ENCODE data around the gene LYZL6.

The LYZL6 gene, protein sequence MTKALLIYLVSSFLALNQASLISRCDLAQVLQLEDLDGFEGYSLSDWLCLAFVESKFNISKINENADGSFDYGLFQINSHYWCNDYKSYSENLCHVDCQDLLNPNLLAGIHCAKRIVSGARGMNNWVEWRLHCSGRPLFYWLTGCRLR

GRCh38 chr17:35943537-35943936 lies at the start of gene LYZL6:
LYZL6 (minus strand) TSS chr17:35943713; CDS start chr17:35939356, 4,357 bp downstream.
- DNase-seq (ENCODE audit: low read depth): no peak
- no peak for TF ChIP-seq POLR2A (IDR thresholded peaks at IDR 0.05; ENCODE audit: extremely low read depth, insufficient read length)
- TF ChIP-seq CTCF (IDR thresholded peaks at IDR 0.05; ENCODE audit: low read depth, low read length): no peak
- TF ChIP-seq MYC (IDR thresholded peaks at IDR 0.05; ENCODE audit: low read depth, low read length): no peak
- TF ChIP-seq MAX (IDR thresholded peaks at IDR 0.05; ENCODE audit: low read depth, low read length): no peak
- no peak within 1 kb of the TSS for H3K4me3 ChIP-seq (ENCODE audit: low read depth, low read length)

DNA sequence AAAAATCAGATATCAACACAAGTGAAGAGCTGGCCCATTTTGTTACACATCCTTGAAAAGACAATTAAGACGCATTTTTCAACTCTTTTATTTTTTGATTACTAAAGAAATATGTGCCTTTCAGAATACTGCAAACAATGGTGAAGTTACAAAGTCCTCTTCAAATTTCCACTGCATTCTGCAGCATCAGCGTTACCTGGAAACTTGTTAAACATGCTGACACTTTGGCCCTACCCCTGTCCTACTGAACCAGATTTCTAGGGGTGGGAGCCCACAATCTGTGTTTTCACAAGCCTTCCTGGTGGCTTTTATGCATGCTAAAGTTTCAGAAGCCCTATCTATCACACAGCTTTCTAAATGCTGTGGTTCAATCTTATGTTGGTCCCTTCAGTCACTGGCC lies 47.6 kb upstream of the LYZL6 start:
- TF ChIP-seq MAX (IDR thresholded peaks at IDR 0.05; ENCODE audit: low read depth, low read length) (no peak), CTCF (IDR thresholded peaks at IDR 0.05; ENCODE audit: low read depth, low read length) (no peak)
- no peak overlapping the region for H3K4me3 ChIP-seq (ENCODE audit: low read depth, low read length)
- no peak for DNase-seq (ENCODE audit: low read depth)

DNA sequence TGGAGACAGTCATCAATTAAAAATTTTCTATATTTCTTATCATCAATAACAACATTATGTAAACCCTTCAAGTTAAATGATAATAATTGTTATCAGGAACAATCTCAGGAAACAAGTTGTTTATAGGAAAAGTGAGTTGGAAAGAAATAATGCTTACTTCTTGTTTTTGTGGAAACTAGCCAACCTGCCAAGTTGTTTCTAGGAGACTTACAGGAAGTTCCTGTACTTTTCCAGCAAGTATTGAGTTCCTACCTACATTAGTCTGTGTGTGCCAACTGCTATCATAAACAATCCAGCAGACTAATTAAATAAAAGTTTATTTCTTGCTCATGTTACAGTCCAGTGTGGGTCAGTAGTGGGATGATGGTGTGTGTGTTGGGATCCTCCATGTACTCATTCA lies 44.7 kb upstream of the LYZL6 start:
- TF ChIP-seq POLR2A (IDR thresholded peaks at IDR 0.05; ENCODE audit: extremely low read depth, insufficient read length) (no peak), MAX (IDR thresholded peaks at IDR 0.05; ENCODE audit: low read depth, low read length) (no peak), CTCF (IDR thresholded peaks at IDR 0.05; ENCODE audit: low read depth, low read length) (no peak), MYC (IDR thresholded peaks at IDR 0.05; ENCODE audit: low read depth, low read length) (no peak)
- no peak overlapping the region for H3K4me3 ChIP-seq (ENCODE audit: low read depth, low read length)
- no peak for DNase-seq (ENCODE audit: low read depth)

- no peak for DNase-seq (ENCODE audit: low read depth)
- H3K4me3 ChIP-seq (ENCODE audit: low read depth, low read length): no peak within 1 kb of the TSS
- no peak for TF ChIP-seq CTCF (IDR thresholded peaks at IDR 0.05; ENCODE audit: low read depth, low read length)
- TF ChIP-seq POLR2A (IDR thresholded peaks at IDR 0.05; ENCODE audit: extremely low read depth, insufficient read length): no peak
- no peak for TF ChIP-seq MAX (IDR thresholded peaks at IDR 0.05; ENCODE audit: low read depth, low read length)
- no peak for TF ChIP-seq MYC (IDR thresholded peaks at IDR 0.05; ENCODE audit: low read depth, low read length)
These were observed 43.1 kb upstream of the LYZL6 start, which contains the start of gene CCL14 for GRCh38 chr17:35986643-35987042. CCL14 (minus strand) TSS chr17:35986729; CDS start chr17:35986649, 80 bp downstream.

DNA sequence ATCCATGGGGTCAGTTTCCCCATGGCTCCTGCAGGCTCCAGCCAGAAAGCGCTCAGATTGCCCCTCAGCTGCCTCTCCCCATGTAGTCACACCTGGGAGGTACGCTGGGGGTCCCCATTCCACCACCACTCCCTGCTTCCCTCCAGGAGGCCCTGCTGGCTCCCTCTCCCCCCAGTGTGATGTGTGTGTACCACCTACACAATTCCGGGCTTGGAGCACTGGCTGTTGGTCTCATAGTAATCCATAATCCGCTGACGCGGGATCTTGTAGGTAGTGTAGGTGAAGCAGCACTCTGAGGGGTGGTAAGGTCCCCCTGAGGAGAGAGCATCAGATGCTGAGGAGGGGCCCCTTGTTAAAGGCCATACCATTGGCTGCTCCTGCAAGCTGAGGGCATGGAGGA lies 40.6 kb upstream of the LYZL6 start:
- TF ChIP-seq POLR2A (IDR thresholded peaks at IDR 0.05; ENCODE audit: extremely low read depth, insufficient read length) (no peak), CTCF (IDR thresholded peaks at IDR 0.05; ENCODE audit: low read depth, low read length) (no peak), MYC (IDR thresholded peaks at IDR 0.05; ENCODE audit: low read depth, low read length) (no peak), MAX (IDR thresholded peaks at IDR 0.05; ENCODE audit: low read depth, low read length) (no peak)

More for the DNA sequence above, 40.6 kb upstream of the LYZL6 start:
- DNase-seq (ENCODE audit: low read depth): no peak
- no peak overlapping the region for H3K4me3 ChIP-seq (ENCODE audit: low read depth, low read length)
